HG03520 (cell line): ENCODE data around the gene DRC3.

Source experiments
- ATAC-seq: cut with Tn5 transposase; IDR thresholded peaks from one replicate; pipeline ENCODE4 v1.9.1; 2021; ENCODE audit warnings: mild to moderate bottlenecking, moderate library complexity; ENCODE audit not compliant: unreplicated experiment

The DRC3 gene

DNA sequence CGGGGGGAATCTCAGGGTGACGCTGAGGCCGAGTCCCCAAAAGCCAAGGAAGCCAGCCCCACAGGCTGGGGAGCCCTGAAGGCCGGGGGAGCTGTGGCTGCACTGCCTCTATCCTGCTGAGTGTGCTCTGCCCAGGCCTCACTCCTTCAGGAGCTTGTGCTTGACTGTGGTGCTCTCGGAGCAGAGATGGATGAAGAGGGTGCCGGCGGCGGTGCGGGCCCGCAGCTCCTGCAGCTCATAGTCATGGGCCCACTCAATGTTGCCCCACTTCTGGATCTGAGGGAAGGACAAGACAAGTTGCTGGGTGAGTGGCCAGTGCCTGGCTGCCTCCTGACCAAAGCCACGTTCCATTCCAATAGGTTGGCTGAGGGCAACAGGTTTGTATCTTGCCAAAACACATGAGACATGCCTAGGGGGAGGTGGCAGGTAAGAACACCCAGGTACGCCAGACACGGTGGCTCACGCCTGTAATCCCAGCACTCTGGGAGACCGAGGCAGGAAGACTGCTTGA lies 45.8 kb downstream of the DRC3 start:
- ATAC-seq, result no peak

DNA sequence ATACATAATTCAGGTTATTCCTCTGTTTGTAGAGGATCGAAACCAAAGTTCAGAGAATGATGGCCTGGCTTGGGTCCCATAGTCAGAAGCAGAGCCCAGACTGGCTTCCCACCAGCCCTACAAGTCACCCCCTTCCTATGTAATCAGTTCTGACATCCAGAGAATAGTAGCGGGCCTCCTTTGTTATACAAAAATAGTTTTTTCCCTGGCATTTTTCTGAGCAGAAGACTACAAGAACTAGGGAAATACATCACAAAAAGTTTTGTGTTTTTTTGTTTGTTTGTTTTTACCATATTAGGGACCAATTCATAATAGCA lies 47.1 kb downstream of the DRC3 start:
- ATAC-seq, result no peak

DNA sequence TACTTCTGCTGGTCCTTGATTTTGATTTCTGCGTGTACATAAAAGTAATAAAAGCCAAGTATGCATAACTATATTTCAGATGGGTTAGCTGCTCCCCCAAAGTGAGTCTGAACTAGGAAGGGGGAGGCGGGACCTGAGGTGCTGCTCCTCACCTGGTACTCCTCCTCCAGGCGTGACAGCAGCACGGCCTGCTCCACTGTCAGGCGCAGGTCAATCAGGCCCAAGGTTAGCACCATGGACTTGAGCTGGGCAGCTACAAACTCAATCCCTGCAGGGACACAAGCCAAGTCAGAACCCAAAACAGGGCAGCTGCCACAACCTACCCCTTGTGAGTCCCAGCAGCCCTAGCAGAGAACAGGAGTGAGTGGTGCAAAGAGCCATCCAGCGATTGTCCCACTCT lies 48.3 kb downstream of the DRC3 start:
- ATAC-seq, result no peak

DNA sequence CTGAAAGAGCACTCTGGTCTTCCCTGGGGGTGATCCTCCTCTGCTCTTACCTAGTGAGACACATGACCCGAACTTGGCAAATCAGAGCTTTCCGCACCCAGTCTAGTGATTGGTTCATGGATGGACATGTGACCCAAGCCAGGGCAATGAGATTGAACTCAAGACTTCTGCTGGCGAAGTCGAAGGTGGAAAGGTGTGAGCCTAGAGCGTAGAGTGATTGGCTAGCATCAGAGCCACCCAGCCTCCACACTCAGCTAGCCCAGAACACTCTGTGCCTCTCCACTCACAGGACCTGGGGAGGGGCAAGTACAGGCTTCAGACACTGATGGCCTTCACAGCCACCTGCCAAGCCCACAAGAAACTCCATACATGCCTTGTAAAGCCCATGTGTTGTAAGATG lies 48.7 kb downstream of the DRC3 start:
- no peak for ATAC-seq

DNA sequence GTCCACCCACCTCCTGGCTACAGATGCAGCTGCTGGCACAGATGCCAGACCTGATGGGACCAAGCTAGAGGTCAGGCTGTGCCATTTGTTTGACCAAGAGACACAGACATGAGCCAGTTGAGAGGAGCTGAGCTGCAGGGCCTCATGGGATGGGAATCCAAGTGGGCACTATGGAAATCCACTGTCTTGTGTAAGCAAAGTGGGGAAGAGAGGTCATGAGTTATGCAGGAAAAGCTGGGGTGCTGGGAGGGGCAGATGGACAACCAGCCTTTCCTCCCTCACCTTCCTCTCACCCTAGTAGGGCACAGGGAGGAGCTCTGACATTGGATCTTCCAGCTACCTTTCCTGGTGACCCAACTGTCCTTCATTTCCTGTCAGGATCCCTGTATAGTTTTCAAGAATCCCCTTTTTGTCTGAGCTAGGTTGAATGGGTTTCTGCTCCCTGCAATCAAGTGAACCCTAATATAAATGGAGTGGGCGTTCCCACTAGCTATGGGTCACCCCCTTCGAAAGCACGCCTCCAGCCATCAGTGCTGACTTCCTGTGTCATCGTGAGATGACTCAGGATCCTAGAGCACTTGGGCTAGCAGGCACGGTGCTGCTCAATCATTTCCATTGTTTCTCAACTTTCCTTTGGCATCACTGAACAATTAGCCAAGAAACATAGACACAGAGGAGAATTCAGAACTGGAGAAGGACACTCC lies 52.7 kb downstream of the DRC3 start:
- no peak for ATAC-seq

DNA sequence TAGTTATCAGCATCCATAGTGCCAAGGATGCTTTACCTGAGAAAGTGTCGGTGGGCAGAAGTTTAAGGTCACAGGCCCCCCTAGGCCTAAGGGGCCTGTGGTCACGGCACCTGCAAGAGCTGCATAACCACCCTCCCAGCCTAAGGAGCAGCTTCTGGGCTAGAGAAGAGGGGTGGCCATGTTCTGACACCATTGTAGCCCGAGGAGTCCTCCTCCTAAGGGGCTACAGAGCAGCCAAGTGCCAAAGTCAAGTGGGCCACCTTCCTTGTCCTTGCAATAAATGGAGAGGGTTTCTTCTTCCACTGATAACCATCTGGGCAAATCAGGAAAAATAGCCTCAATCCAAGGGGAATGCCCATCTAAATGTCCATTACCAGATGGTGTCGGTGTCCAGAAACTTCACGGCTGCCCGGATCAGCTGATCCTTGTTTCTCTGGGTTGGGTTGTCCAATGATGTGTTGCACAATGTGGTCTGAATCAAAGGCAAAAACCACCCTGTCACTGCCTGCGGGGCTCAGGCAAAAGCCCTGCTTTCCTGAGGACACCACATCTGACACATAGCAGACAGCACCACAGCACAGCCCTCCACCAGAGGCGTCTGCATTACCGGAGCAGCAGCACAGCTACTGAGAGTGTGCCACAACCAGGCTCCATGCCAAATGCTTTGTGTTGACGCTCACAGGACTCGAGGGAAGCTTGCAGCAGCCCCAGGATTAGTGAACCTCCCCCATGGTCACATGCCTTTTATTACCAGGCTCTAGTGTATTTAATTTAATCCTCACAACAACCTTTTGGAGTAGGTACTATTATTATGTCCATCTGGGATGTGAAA lies 53.5 kb downstream of the DRC3 start:
- no peak for ATAC-seq

DNA sequence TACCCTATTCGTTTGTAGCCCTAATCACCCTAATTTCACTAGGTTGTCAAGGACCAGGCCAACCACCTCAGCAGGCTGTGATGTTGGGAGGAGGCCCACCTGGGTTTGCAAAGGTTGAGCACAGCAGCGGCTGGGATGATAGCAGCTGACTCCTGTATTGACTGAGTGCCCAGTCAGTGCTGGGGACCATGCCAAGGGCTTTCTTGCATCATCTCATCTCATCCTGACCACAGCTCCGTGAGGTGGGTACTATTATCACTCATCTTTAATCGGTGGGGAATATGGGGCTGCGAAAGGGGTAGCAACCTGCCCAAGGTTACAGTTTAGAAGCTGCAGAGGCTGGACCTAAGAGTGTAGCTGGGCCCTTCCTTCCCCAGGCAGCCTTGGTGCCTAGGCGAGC lies 54.6 kb downstream of the DRC3 start:
- no peak for ATAC-seq

DNA sequence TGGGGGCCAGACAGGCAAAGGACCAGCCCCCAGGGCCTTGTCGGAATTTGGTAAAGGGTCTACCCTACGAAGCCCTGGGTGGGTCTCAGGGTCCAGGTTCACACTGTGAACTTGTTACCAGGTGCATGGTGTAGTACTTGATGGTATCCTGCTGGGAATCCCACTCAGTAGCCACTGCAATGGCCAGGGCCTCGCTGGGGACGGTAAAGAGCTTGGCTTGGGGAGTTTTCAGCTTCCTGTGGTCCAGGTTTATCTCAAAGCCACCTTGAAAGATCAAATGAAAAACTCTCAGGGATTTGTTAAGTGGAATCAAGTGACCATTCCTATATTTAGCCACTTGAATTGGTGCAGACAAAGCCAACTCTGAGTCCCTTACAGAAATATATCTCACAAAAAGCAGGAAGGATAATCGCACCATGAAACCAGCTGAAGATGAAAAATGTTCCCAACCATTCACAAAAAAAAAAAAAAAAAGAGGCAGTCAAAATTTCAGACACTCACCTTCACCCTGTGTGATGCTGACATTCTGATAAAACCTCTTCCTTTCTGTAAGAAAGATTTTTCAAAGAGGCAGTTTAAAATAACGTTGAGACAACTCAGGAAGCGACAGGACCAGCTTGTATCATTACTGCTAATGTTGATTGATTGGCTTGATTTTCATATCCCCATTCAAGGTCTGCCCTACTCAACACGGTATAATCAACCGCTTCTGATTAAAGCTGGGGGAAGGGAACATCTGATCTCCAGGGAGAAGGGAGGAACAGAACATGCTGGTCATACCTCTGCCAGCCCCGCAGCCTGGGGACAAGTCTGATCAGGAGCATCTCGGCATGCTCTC lies 55.7 kb downstream of the DRC3 start:
- ATAC-seq, result no peak

DNA sequence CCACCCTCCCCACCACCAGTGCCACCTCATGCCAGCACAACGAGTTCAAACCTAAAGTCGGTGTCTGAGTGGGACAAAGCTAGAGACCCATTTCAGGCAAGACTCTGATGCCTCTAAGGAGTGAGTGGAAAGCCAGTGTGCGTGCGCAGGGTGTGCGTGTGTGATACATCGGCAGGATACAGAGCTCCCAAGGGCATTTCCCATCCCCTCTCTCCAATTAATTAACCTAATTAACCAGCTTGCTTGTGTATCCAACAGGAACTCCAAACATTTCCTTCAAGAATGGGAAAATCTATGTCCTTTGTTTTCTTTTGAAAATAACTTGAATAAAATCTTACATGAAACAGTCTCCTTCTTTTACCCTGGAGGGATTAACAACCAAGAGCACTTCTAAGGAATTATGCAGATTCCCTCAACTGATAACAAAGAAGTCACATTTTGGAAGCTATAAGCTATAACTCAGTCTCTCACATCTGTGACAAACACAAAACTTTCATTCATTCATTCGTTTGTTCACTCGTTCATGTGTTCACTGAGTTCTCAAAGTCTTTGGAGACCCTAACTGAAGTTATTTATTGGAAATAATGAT lies 56.4 kb downstream of the DRC3 start:
- ATAC-seq, result no peak

DNA sequence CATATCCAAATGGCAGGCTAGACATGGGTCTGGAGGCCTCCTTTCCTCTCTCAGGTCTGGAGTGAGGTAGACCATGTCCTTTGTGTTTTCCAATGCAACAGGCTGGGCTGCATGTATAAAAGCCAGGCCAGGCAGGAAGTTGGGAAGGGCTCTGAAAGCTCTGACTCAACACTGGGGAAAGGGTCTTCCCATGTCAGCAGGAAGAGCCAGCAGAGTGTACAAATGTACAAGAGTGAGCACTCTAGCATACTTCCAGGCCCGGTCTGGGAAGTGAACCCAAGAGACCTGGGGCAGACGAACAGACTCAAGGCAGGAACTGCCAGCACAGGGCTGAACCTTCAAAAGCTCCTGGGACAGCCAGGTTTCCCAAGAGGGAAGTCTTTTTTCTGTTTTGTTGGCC lies 59.3 kb downstream of the DRC3 start:
- ATAC-seq, result no peak

DNA sequence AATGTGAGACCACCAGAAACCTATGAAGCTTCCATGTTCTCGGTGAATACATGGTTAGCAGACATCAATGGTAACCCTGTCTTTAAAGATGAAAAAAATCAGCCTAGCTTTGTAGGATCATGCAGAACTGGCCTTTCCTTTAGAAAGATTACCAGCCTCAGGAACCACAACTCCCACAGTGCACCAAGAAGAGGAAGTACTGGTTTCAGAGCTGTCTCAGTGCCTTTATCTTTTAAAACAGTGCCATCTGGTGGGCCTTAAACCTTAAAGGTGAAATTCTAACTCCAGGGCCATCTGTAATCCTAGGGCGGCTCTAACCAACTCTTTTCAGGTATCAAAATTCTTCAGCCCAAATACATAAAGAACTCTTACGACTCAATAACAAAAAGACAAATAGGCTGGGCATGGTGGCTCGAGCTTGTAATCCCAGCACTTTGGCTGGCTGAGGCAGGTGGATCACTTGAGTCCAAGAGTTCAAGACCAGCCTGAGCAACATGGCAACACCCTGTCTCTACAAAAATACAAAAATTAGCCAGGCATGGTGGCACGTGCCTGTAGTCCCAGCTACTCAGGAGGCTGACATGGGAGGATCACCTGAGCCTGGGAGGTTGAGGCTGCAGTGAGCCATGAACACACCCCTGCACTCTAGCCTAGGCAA lies 60.9 kb downstream of the DRC3 start:
- ATAC-seq, result peak; percentile 55

DNA sequence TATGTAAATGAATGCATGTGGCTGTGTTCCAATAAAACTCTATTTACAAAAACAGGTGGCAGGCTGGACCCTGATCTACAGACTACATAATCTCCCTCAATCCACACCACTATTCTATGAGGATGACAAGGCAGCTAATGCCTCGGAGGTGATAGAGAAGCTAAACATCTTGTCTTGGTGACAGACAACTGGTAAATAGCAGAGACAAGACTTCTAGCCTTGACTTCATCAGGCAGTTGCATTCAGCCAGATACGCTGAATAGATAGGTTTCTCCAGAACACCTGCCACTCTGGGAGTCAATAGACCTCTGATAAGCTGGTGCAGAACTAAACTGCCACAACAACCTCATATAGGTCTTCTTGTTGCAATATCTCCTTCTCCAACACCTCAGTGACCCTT lies 63.0 kb downstream of the DRC3 start:
- ATAC-seq, result no peak

DNA sequence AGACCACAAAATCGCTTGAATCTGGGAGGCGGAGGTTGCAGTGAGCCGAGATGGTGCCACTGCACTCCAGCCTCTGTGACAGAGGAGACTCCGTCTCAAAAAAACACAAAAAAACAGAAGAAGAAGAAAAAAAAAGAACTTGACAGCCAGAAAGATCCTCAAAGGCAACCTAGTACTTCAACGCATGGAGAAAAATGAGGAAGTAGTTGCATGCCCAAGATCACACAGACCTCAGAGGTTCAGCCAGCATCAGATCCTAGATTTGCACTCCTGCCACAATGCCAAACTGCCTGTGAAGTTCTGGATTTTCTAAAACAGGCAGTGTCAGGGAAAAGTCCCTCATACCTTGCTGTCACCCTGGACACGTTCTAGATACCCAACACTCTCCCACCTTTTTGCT lies 64.8 kb downstream of the DRC3 start:
- no peak for ATAC-seq

DNA sequence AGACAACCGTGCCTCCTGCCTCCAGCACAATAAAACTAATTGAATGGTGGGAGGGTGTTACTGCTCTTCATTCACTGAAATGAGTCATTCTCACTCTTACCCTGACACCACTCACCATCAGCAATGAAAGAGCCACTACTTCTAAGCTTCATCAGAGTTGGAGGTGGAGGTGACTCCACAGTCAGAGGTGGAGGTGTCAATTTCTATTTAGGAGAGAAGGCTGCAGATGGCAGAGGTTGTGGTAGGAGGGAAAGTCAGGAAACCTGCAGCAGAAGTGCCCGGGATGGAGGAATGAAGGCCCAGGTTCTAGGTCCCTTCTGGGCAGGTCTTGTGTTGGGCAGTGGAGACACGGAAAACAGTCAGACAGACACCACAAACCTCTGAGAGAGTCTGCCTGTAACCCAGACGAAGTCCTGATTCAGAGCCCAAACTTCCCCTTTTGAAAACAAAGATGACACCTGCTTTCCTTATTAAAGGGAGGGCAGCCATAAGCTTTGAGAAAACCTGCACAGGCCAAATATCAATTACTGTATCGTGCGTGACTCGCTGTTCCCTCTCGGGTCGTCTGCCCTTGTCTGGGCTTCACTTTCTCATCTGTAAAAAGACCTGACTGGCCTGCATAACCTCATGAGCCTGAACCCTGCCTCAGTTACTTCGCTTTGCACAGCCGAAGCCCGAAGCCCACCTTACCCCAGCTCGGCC lies 65.6 kb downstream of the DRC3 start:
- no peak for ATAC-seq

DNA sequence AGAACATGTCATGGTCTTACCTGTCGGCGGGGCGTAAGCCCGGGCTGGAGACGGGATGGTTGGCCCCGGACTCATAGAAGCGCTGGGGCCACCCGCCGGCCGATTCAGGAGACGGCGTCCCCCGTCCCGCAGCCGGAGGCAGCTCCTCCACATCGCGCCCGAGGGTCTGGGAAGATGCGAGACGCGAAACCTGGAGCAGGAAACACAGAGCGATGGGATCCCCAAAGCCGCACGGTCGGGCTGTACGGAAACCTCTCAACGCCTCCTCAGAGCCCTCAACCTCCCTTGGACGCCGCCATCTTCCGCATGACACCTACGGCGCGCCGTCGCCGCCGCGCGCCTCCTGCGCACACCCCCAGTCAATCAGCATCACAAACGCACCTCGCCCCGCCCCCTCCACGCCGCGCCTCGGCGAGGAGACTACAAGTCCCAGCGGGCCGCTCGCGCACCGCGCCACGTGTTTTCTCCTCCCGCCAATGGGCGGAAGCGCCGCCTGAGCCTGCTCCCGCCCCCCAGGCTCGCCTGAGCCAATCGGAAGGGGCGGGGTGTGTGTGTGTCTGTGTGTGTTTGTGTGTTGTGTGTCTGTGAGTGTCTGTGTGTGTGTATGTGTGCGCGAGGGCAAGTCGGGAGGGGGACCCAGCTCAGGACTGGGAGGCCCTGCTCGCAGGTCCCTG lies 66.3 kb downstream of the DRC3 start, which contains the start of the genes ATPAF2 and GID4:
Gene ATPAF2 (minus strand): TSS at position 308 of the 674 bp plus-strand sequence. CDS start 155 bp downstream, at position 153.
Gene GID4 (plus strand): TSS at position 548 of the 674 bp plus-strand sequence. CDS start 57 bp downstream, at position 605.
- ATAC-seq, result peak; percentile 84

DNA sequence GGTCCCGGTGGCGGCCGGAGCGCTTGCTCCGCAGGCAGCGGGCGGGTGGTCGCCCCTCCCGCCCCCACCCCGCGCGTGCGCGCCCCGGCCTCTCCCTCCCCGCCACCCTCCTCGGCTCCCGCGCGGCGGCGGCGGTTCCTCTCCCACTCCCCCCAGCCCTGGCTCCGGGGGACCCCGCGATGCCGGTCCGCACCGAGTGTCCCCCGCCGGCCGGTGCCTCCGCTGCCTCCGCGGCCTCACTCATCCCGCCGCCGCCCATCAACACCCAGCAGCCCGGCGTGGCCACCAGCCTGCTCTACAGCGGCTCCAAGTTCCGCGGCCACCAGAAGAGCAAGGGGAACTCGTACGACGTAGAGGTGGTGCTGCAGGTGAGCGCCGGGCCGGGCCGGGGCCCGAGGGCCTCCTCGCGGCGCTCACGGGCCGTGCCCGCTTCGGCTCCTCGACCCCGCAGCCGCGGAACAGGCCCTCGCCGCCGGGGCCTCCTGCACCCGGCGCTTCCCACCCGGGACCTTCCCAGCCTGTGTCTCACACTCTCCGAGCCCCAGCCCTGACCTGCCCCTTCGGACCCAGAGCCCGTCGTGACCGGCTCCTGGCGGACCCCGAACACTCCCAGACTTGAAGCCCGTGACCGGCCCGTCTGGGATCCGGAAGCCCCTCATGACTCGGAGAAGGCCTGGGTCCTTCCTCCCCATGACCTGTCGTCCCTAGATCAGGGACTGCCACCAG lies 67.0 kb downstream of the DRC3 start:
- peak; percentile 28 for ATAC-seq

DNA sequence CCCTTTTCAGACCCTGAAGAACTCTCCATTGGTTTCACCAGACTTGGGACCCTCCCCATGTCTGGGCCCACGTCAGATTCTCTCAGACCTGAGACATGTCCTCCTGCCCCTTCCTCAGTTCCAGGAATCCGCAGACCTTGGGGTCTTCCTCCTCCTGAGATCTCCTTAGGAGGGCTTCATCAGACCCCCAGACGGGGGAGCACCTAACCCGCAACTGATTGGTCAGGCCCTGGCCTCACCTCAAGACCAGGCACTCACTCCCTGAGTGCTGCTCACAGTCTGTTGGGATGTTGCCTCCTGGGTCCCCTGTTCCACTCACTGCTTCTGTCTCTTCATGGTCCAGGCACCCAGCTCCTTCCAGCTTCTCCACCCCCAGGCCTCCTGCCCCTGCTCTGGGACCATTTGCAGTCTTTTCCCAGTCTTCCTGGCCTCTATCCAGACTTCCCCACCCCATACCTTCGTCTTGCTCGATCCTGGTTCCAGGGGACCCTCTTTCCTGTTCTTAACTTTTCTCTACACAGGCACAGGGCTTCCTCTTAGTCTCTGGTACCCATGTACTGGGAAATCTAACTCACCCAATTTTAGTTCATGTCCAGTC lies 67.7 kb downstream of the DRC3 start:
- no peak for ATAC-seq

DNA sequence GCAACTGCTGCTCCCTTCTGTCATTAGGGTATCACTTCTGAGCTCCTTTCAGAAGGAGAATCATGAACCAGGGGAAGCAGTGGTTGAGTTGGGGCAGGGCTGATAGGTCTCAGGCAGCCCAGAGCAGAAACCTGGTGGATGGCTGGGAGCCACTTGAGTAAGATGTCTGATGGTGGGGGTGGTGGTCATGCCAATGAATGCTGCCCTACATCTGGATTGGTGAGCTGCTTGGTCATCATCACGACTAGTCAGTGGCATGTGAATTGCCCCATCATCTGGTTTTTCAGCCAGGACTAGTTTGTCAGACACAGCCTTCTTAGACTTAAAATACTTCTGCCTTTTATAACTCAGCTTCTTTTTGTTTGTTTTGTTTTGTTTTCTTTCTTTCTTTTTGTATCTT lies 69.1 kb downstream of the DRC3 start:
- no peak for ATAC-seq
